IMR-90 (cell line): ENCODE results near the gene GPER1. TPM values are rescaled to one million over a fixed set of nuclear protein-coding genes. Genes with fewer than 3 reads are reported as not detected.

Source experiments
- ATAC-seq: fragments of 200-7000 bp; cut with Tn5 transposase; 2 replicates; pipeline ENCODE4 v1.9.1; 2020; ENCODE audit warnings: low read depth, mild to moderate bottlenecking, moderate library complexity
- BruUV-seq: library from RNA; stranded (reverse); fragments of 400-500 nt; replicated peaks from 2 replicates; lab custom pipeline; 2021; lab: Mats Ljungman, UMichigan
- CTCF ChIA-PET: fragments of 300-600 bp; formaldehyde crosslinking; extraction: SDS; loops from one replicate; lab custom pipeline; 2021; ENCODE audit warnings: antibody characterized with exemption; lab: Yijun Ruan, JAX
- POLR2A ChIA-PET: fragments of 300-600 bp; sonication (Branson Sonifier 250); formaldehyde crosslinking; loops from one replicate; lab custom pipeline; 2022; ENCODE audit warnings: antibody characterized with exemption; ENCODE audit not compliant: unreplicated experiment; lab: Charles Lee
- DNase-seq: peaks from one replicate; pipeline ENCODE4 v3.0.0; 2013
- H2AFZ ChIP-seq: replicated peaks from 2 replicates; pipeline ENCODE3; 2013; ENCODE audit warnings: low read length, mild to moderate bottlenecking; ENCODE audit not compliant: poor library complexity
- H2AK5ac ChIP-seq: 2 replicates; pipeline ENCODE4 v1.6.1; 2013; ENCODE audit warnings: low read depth, low read length, inconsistent platforms
- H2AK9ac ChIP-seq: replicated peaks from 2 replicates; pipeline ENCODE3; 2013; ENCODE audit warnings: mild to moderate bottlenecking, low read depth, low read length, moderate library complexity; ENCODE audit not compliant: poor library complexity
- H2BK120ac ChIP-seq: 2 replicates; pipeline ENCODE4 v1.6.1; 2013; ENCODE audit warnings: low read depth, low read length, inconsistent platforms
- H2BK15ac ChIP-seq: 3 replicates; pipeline ENCODE4 v1.6.1; 2013; ENCODE audit warnings: low read depth, low read length, inconsistent platforms
- H2BK20ac ChIP-seq: 2 replicates; pipeline ENCODE4 v1.6.1; 2013; ENCODE audit warnings: low read depth, mild to moderate bottlenecking, inconsistent platforms, low read length, moderate library complexity
- H2BK5ac ChIP-seq: 2 replicates; pipeline ENCODE4 v1.6.1; 2013; ENCODE audit warnings: mild to moderate bottlenecking, low read depth, low read length, inconsistent platforms; ENCODE audit not compliant: poor library complexity, severe bottlenecking
- H3K14ac ChIP-seq: replicated peaks from 2 replicates; pipeline ENCODE4 v1.6.1; 2013; ENCODE audit warnings: low read depth, low read length, inconsistent platforms
- H3K18ac ChIP-seq: 2 replicates; pipeline ENCODE4 v1.6.1; 2013; ENCODE audit warnings: low read depth, low read length, control low read depth
- H3K23ac ChIP-seq: 2 replicates; pipeline ENCODE4 v1.6.1; 2013; ENCODE audit warnings: low read depth, low read length, inconsistent platforms
- H3K27ac ChIP-seq: 2 replicates; pipeline ENCODE4 v1.5.1; 2013; ENCODE audit warnings: mild to moderate bottlenecking, control low read depth, low read length; ENCODE audit not compliant: insufficient read depth
- H3K27me3 ChIP-seq: 2 replicates; pipeline ENCODE4 v1.6.1; 2013; ENCODE audit warnings: low read length; ENCODE audit not compliant: control insufficient read depth, insufficient read depth
- H3K36me3 ChIP-seq: 2 replicates; pipeline ENCODE4 v1.6.1; 2013; ENCODE audit warnings: low read length, mixed read lengths; ENCODE audit not compliant: control insufficient read depth, insufficient read depth
- H3K4ac ChIP-seq: 2 replicates; pipeline ENCODE4 v1.6.1; 2013; ENCODE audit warnings: low read depth, low read length, inconsistent platforms
- H3K4me1 ChIP-seq: 2 replicates; pipeline ENCODE4 v1.6.1; 2013; ENCODE audit warnings: low read length, mixed read lengths; ENCODE audit not compliant: control insufficient read depth, insufficient read depth
- H3K4me2 ChIP-seq: 2 replicates; pipeline ENCODE4 v1.6.1; 2013; ENCODE audit warnings: low read depth, mild to moderate bottlenecking, control low read depth, low read length, moderate library complexity
- H3K4me3 ChIP-seq: 2 replicates; pipeline ENCODE4 v1.5.1; 2013; ENCODE audit warnings: low read depth, mild to moderate bottlenecking, control low read depth, low read length, moderate library complexity; ENCODE audit not compliant: insufficient read depth
- H3K56ac ChIP-seq: 2 replicates; pipeline ENCODE4 v1.6.1; 2013; ENCODE audit warnings: low read length, inconsistent platforms; ENCODE audit not compliant: insufficient read depth; ENCODE audit errors: extremely low read depth
- H3K79me1 ChIP-seq, 2 experiments: 2 replicates each; pipeline ENCODE4 v1.6.1; 2013; ENCODE audit warnings: low read length in 2 of 2, inconsistent platforms in 1 of 2, low read depth in 1 of 2
- H3K9ac ChIP-seq: 2 replicates; pipeline ENCODE4 v1.6.1; 2013; ENCODE audit warnings: low read depth, low read length, control low read depth
- H3K9me1 ChIP-seq: 2 replicates; pipeline ENCODE4 v1.6.1; 2013; ENCODE audit warnings: low read length, inconsistent platforms; ENCODE audit not compliant: insufficient read depth
- H3K9me3 ChIP-seq: 2 replicates; pipeline ENCODE4 v1.6.1; 2013; ENCODE audit warnings: low read length; ENCODE audit not compliant: control insufficient read depth, insufficient read depth
- H4K20me1 ChIP-seq: 2 replicates; pipeline ENCODE4 v1.6.1; 2013; ENCODE audit warnings: low read length, inconsistent platforms; ENCODE audit not compliant: insufficient read depth
- H4K5ac ChIP-seq: 2 replicates; pipeline ENCODE4 v1.6.1; 2013; ENCODE audit warnings: mild to moderate bottlenecking, low read depth, low read length, control low read depth
- H4K8ac ChIP-seq, 2 experiments: 2 replicates each; pipeline ENCODE4 v1.6.1; 2013; ENCODE audit warnings: low read depth in 2 of 2, low read length in 2 of 2, control low read depth in 1 of 2, inconsistent platforms in 1 of 2
- H4K91ac ChIP-seq: 2 replicates; pipeline ENCODE4 v1.6.1; 2013; ENCODE audit warnings: low read depth, low read length, inconsistent platforms; ENCODE audit not compliant: insufficient read depth
- CHD1 ChIP-seq: IDR thresholded peaks from 2 replicates; pipeline ENCODE4 v1.6.1; 2012; ENCODE audit warnings: low read depth, low read length, improper control_type of control experiment
- MAZ ChIP-seq: IDR thresholded peaks from 2 replicates; pipeline ENCODE4 v1.6.1; 2012; ENCODE audit warnings: low read depth, mild to moderate bottlenecking, low read length, improper control_type of control experiment, moderate library complexity, borderline replicate concordance
- RAD21 ChIP-seq: IDR thresholded peaks from 2 replicates; pipeline ENCODE4 v1.6.1; 2012; ENCODE audit warnings: low read length, improper control_type of control experiment
- SMC3 ChIP-seq: fragments of 150-350 bp; IDR thresholded peaks from 2 replicates; pipeline ENCODE4 v1.6.1; 2016; ENCODE audit warnings: low read depth, mild to moderate bottlenecking, antibody characterized with exemption, low read length, moderate library complexity
- WGBS, 2 experiments: methylation state at CpG; one replicate each; pipeline versions ENCODE4 v1.1.5 to v1.1.7; 2013; ENCODE audit warnings: missing lambda C conversion rate in 2 of 2; ENCODE audit not compliant: insufficient read length in 1 of 2; ENCODE audit errors: extremely low coverage in 2 of 2; 5-methylcytosine and 5-hydroxymethylcytosine counted together
- dilution Hi-C: fragments of 300-500 bp; cut with HindIII; formaldehyde crosslinking; loops from one replicate; pipeline ENCODE4 v1.14.3; 2018; ENCODE audit warnings: low sequenced_read_pairs; ENCODE audit not compliant: unreplicated experiment
- in situ Hi-C: fragments of 300-500 bp; cut with MboI; formaldehyde crosslinking; loops from 3 replicates; pipeline ENCODE4 v1.14.3; 2019; ENCODE audit warnings: low sequenced_read_pairs, inconsistent platforms, mixed read lengths
- intact Hi-C: fragments of 100-400 bp; cut with micrococcal nuclease; formaldehyde crosslinking; loops from 2 replicates; pipeline ENCODE4 v1.10.0; 2022
- polyA plus RNA-seq, 3 experiments: library from polyadenylated mRNA; depleted of rRNA; stranded (reverse); fragments of >200 nt; gene quantifications; 2 replicates each; pipeline ENCODE4 v1.2.3, GENCODE V29; 2012; ENCODE audit warnings: low replicate concordance in 1 of 3
- total RNA-seq: library from RNA; depleted of rRNA; stranded (reverse); fragments of >200 nt; gene quantifications from 2 replicates; pipeline ENCODE4 v1.2.3, GENCODE V29; 2012
- TF ChIP-seq, protein P1 (sequence below): conservative IDR thresholded peaks from 2 replicates; pipeline ENCODE4 v1.5.1; 2012; ENCODE audit warnings: mild to moderate bottlenecking, low read depth, low read length, improper control_type of control experiment

GPER1 gene
- total and polyA plus RNA-seq, 2 of the 4 experiments (the other 2 are of a cell fraction), result 2.0 to 5.8 TPM

DNA sequence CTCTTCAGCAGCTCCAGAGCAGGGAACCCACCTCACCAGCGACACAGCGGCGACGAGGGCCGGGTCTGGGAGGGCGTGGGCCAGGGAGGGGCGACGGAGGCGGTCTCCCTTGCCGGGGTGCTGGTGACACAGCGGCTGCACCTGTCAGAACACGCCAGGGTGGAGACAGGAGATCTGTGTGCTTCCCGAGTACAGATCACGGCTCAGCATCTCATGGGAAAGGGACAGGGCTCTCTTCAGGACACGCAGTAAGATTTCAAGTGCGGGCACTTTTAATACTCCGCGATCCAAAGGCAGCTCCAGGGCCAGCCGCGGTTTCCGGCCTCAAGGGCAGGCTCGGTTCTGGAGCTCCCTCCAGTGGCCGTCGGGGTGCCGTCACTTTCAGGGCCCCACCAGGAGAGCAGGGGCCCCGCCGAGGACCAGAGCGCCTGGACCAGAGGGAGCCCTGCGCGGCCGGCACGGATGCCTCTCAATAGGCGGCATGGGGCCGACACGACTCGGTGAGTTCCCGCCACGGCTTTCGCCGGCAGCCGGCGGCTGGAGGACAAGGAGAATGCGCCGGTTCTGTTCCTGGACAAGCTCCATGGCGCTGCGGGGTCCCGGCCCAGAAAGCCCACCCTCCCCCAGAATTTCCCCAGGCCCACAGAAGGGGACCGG is 22.2 kb upstream of the GPER1 start:
- Histone ChIP-seq H4K91ac (no peak overlapping the region), H2AFZ (peak overlapping the region; percentile 60), H3K4me2 (peak overlapping the region; percentile 52), H2BK20ac (no peak overlapping the region), H3K9ac (no peak overlapping the region), H3K23ac (no peak overlapping the region), H3K27ac (no peak overlapping the region), H3K9me1 (0 out of 2 replicates have a peak, but pooled peaks cover 4% of the 10 kb centered on the region), H3K18ac (no peak overlapping the region), H4K5ac (no peak overlapping the region), H3K56ac (no peak overlapping the region), H3K9me3 (no peaks in the 10 kb centered on the region), H3K79me1 (peaks cover 0 to 6% of the 10 kb centered on the region in 2 experiments; a peak in 1 of 4 replicates), H3K4me3 (no peak overlapping the region), H2AK5ac (no peak overlapping the region), H2BK120ac (no peak overlapping the region), H3K36me3 (no peaks in the 10 kb centered on the region), H2BK15ac (no peak overlapping the region), H3K4ac (no peak overlapping the region), H4K8ac (no peak overlapping the region), H2BK5ac (no peak overlapping the region), H2AK9ac (peak overlapping the region; percentile 67), H4K20me1 (peaks cover 40% of the 10 kb centered on the region), H3K27me3 (no peaks in the 10 kb centered on the region; the same call in 1 of the 2 replicates), H3K4me1 (peaks cover 2% of the 10 kb centered on the region; the same call in 1 of the 2 replicates), H3K14ac (no peak overlapping the region)
- dilution Hi-C loops (no loop called here), intact Hi-C loops (loop anchor here (1.0 to 2.0 kb wide), 2 partner anchors 72 to 157 kb away; no protein-coding TSS in a partner anchor), in situ Hi-C loops (no loop called here)
- 12% methylated on average over 17 of the region's 48 CpGs; no CpG with 5 or more reads in 1 of the 2 experiments for WGBS, 2 experiments
- ChIA-PET POLR2A (no interaction called here), CTCF (interaction anchor here (0.6 to 3.5 kb wide), 10 partner anchors 10 to 72 kb away, joined by 3 to 60 read pairs (median 3); a partner anchor contains a TSS)
- ATAC-seq (peak; percentile 98), DNase-seq (peak; percentile 58)
- no TSS peak for BruUV-seq
- TF ChIP-seq SMC3 (peak; percentile 97), MAZ (peak; percentile 55; the same call in 1 of the 2 replicates), RAD21 (peak; percentile 97), CHD1 (no peak)
- TF ChIP-seq, protein P1, sequence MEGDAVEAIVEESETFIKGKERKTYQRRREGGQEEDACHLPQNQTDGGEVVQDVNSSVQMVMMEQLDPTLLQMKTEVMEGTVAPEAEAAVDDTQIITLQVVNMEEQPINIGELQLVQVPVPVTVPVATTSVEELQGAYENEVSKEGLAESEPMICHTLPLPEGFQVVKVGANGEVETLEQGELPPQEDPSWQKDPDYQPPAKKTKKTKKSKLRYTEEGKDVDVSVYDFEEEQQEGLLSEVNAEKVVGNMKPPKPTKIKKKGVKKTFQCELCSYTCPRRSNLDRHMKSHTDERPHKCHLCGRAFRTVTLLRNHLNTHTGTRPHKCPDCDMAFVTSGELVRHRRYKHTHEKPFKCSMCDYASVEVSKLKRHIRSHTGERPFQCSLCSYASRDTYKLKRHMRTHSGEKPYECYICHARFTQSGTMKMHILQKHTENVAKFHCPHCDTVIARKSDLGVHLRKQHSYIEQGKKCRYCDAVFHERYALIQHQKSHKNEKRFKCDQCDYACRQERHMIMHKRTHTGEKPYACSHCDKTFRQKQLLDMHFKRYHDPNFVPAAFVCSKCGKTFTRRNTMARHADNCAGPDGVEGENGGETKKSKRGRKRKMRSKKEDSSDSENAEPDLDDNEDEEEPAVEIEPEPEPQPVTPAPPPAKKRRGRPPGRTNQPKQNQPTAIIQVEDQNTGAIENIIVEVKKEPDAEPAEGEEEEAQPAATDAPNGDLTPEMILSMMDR, result peak; percentile 97
